ENCODE measurements around the gene NACC2. TPM values are rescaled to one million over a fixed set of nuclear protein-coding genes. Genes with fewer than 3 reads are reported as not detected.

The NACC2 gene
- total and polyA plus RNA-seq, 9 of the 15 experiments (the other 6 are each of a cell fraction or from before 2014, with no cell fraction given) = 0.70 to 25.1 (median 5.6) TPM

GRCh38 chr9:136135326-136136126 is 40.4 kb upstream of the NACC2 start (continued):
- no peak for TF ChIP-seq CCAR2 (IDR thresholded peaks at IDR 0.05; ENCODE audit: low read depth, low read length)

- no peak overlapping the region for H3K4me3 ChIP-seq
- H3K79me2 ChIP-seq (ENCODE audit: control insufficient read depth, insufficient read depth, low read length) = no peaks in the 10 kb centered on the region
- TF ChIP-seq ZNF609 (CRISPR knock-in tag; IDR thresholded peaks at IDR 0.05; ENCODE audit: borderline replicate concordance) (no peak), KDM5B (IDR thresholded peaks at IDR 0.05; ENCODE audit: insufficient replicate concordance, low read depth, low read length) (peak; percentile 5), ATF4 (CRISPR knock-in tag; IDR thresholded peaks at IDR 0.05) (no peak)
- no peak for ATAC-seq
- ChIA-PET POLR2A (interaction anchor here (0.6 to 0.9 kb wide), 4 partner anchors 17 to 344 kb away, joined by 3 read pairs; no protein-coding TSS in a partner anchor), CTCF (ENCODE audit: low intra/inter-chr PET ratio) (interaction anchor here (0.9 kb wide), 1 partner anchor 150 kb away, joined by 4 read pairs; no protein-coding TSS in a partner anchor)
- intact Hi-C loops (cut with micrococcal nuclease) = no loop called here
- H3K36me3 ChIP-seq (ENCODE audit: control insufficient read depth, insufficient read depth, low read length) = no peaks in the 10 kb centered on the region
- H3K9me1 ChIP-seq (ENCODE audit: control insufficient read depth, insufficient read depth, low read length) = no peaks in the 10 kb centered on the region
- H3K9ac ChIP-seq (ENCODE audit: insufficient read depth in 1 of 2, low read depth in 2 of 2, low read length in 2 of 2) = peak overlapping the region in 1 of 2 experiments; percentile 85; a peak in 2 of 4 replicates
- 2% methylated on average over 18 of the region's 18 CpGs for WGBS (ENCODE audit: insufficient coverage, low coverage, missing lambda C conversion rate)
- in situ Hi-C loops (cut with MboI) = no loop called here
- H4K20me1 ChIP-seq (replicated peaks; ENCODE audit: control insufficient read depth, insufficient read depth, low read length) = peaks cover 15% of the 10 kb centered on the region; the same call in 1 of the 2 replicates
- H3K27ac ChIP-seq (ENCODE audit: extremely low read depth, low read depth, low read length) = no peak overlapping the region
- no peaks in the 10 kb centered on the region for H3K9me3 ChIP-seq (replicated peaks; ENCODE audit: control insufficient read depth, insufficient read depth, low read depth, low read length)
- H2AFZ ChIP-seq (ENCODE audit: low read depth, low read length) = peak overlapping the region; percentile 81; the same call in 1 of the 2 replicates
- peaks cover 36 to 73% of the 10 kb centered on the region in 2 experiments for H3K27me3 ChIP-seq (ENCODE audit: control insufficient read depth in 2 of 2, insufficient read depth in 2 of 2, low read length in 2 of 2)
- peak overlapping the region; percentile 77 for H3K4me2 ChIP-seq (ENCODE audit: insufficient read depth, low read length)
- H3K4me1 ChIP-seq (replicated peaks in 1 of 2; ENCODE audit: control insufficient read depth in 2 of 2, insufficient read depth in 2 of 2, low read length in 2 of 2) = peaks cover 8 to 57% of the 10 kb centered on the region in 2 experiments
- no peak for FAIRE-seq
- no peak for DNase-seq (ENCODE audit: extremely low read depth in 1 of 4, low spot score in 3 of 4)
- no TSS peak for BruUV-seq (replicated peaks)
Observed at GRCh38 chr9:136133959-136134484, 38.9 kb upstream of the NACC2 start.

Data from K562 (cell line).